DMS79 treated with DMSO at 0.1 percent for 48 hours (cell line): Measurements from ENCODE around the gene TTLL7.

Experiments used
- DNase-seq: peaks from one replicate; lab custom pipeline; 2025; lab: John Stamatoyannopoulos, UW

TTLL7 gene

DNA sequence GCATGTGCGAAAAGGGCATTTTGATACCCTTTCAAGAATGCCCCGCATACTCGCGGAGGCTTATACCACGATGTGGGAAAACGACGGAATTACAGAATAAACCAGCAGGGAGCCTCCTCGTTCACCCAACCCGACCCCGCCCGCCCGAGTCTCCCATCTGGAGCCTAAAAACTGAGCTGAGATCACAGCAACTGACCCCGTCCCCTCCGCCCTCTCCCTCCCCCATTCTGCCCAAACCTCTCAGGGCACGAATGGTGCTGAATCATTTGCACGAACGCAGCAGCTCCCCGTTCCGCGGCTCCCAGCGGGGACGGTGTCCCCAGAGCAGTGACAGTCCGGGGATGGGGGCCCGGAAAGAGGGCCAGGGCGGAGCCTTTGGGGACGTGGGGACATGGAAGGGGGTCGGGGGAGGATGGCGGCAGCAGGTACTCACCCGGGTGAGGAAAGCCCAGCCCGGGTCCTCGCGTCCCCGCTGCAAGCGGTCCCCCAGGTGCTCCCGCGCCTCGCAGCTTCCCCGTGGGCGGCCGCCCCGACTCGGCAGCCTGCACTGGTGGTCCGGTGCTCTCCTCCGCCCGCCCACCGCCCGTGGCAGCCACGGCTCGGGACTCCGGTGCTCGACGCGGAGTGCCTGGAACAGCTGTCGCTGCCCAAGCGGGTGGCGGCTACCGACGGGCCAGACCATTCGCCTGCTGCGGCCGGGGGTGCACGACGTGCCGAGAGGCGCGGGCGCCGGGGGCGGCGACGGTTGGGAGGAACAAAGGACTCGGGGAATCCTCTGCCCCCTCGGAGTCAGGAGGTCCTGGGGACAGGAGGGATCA is at the start of gene TTLL7:
Gene TTLL7, minus strand, starts transcription at position 635 of the 818 bp plus-strand sequence. CDS start 46,921 bp downstream, outside the sequence.
- DNase-seq, result no peak

DNA sequence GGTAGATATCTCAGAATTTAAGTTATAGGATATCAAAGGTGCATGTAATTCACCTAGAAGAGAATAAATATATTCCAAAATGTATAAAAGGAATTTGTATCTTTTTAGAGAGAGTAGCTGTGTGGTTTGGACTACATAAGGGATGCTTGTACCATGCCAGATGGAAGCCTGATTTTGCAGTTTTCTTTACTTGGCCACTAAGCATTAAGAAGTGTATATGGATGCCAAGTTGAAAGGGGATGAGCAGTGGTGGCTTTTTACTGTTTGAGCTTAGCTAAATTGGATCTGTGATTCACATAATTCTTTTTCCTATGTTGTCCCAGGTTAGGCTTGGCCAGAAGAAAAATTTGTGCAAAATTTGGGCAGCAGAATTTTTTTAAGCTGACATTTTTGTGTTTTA is 43.5 kb upstream of the TTLL7 start:
- no peak for DNase-seq

DNA sequence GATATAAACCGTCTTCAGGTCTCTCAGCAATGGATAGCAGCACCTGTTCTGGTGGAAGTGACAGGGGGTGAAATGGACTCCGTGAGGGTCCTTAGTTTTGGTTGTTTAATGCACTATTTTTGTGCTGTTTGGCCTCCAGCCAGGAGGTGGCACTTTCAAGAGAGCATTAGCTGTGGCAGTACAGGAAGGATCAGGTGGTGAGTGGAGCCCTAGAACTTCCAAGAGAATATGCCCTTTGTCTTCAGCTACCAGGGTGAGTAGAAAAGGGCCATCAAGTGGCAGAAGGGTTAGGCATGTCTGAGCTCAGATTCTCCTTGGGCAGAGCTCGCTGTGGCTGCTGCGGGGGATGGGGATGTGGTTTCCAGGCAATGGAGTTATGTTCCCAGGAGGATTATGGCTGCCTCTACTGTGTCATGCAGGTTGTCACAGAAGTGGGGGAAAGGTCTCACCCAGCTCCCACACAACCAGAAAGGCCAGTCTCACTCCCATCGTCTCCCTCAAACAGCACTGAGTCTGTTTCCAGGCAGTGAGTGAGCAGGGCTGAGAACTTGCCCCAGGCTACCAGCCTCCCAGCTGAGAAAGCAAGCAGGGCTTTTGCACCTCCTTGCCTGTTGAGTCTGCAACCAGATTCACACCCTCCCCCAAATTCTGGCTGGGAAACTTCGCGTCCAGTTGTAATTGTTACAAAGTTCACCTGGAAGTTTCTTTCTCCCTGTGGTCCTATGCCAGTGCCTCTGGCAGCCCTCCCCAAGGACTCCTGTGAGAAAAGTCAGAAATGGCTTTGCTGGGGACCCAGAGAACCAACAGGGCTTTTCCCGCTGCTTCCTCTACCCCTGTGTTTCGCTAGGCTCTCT is 39.1 kb upstream of the TTLL7 start:
- peak; percentile 6 for DNase-seq

DNA sequence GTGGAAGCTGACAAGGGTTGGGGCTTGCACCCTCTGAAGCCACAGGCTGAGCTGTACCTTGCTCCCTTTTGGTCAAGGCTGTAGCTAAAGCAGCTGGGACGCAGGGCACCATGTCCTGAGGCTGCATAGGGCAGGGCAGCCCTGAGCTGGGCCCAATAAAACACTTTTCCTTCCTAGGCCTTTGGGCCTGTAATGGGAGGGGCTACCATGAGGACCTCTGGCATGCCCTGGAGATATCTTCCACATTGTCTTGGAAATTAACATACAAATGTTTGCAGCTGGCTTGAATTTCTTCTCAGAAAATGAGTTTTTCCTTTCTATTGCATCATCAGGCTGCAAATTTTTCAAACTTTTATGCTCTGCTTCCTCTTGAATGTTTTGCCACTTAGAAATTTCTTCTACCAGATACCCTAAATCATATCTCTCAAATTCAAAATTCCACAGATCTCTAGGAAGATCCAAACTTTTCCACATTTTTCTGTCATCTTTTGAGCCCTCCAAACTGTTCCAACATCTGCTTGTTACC is 32.9 kb upstream of the TTLL7 start:
- no peak for DNase-seq

GRCh38 chr1:84027368-84027767 is 28.4 kb upstream of the TTLL7 start:
- DNase-seq, result no peak

- DNase-seq, result no peak
These were observed 27.0 kb upstream of the TTLL7 start for GRCh38 chr1:84025966-84026365.

- no peak for DNase-seq
These were observed 22.9 kb upstream of the TTLL7 start for GRCh38 chr1:84021822-84022221.

DNA sequence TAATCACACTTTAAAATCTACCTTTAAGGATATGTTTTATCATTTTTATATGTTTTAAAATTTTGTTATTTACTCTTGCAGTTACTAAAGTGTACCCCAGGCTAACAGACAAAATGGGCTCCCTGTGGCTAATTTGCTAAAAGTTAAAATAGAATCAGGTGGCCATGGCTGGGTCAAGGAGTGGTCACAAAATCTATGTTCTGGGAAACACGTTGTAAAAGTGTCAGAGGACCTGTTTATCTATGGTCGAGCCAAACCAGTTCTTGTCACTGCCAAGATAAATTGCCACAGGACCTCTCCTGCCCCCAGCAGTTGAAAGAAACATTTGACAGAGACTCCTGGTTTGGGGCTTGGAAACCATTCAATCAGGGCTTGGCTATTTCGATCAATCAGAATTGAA is 21.2 kb upstream of the TTLL7 start:
- DNase-seq, result no peak

GRCh38 chr1:84019217-84019616 is 20.3 kb upstream of the TTLL7 start:
- DNase-seq, result no peak

GRCh38 chr1:84013708-84014107 is 14.8 kb upstream of the TTLL7 start:
- DNase-seq, result no peak

DNA sequence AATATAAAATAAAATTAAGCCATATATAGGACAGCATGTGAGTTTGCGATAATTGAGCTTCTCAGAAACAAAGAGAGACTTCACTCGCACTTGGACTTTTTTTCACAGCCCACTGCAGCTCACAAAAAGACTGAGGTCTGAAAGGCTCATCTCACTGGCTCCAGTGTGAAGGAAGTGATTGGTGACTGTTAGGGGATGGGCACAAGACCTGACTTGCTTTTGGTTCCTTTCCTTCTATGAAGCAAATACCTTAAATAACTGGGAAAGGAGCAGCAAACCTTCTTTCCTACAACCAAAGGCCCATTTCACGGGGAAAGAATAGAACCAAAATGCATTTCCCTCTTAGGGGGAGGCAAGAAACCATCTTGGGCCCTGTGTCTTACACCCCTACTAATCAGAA is 13.1 kb upstream of the TTLL7 start:
- DNase-seq, result no peak

DNA sequence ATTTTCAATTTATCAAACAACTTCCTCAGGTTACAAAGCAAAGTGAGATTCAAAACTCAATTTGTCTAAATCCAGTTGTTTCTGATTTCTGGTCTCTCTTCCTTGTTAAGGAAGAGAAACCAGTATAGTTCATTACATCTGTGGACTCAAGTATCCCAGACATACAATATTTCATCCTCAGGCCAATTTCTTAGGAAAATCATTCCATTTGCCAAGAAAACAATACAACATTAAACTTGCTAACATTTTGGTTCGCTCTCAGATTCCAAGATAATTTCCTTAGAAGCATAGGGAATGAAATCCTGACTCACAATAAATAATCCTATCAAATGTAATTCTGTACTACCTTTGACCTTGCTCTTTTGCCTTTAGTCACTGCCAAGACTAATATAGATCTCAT is 11.2 kb upstream of the TTLL7 start:
- no peak for DNase-seq

- no peak for DNase-seq
These were observed 9.7 kb upstream of the TTLL7 start for GRCh38 chr1:84008631-84009030.

DNA sequence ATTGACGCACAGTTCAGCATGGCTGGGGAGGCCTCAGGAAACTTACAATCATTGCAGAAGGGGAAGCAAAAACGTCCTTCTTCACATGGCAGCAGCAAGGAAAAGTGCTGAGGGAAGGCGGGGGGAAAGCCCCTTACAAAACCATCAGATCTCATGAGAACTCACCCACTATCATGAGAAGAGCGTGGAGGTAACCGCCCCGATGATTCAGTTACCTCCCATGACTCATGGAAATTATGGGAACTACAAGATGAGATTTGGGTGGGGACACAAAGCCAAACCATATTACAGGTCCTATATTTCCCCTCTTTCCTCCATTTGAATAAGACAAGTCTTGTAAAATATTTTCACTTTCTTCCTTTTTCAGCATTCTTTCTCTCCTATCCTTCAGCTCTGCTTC is 7.7 kb upstream of the TTLL7 start:
- DNase-seq, result no peak

DNA sequence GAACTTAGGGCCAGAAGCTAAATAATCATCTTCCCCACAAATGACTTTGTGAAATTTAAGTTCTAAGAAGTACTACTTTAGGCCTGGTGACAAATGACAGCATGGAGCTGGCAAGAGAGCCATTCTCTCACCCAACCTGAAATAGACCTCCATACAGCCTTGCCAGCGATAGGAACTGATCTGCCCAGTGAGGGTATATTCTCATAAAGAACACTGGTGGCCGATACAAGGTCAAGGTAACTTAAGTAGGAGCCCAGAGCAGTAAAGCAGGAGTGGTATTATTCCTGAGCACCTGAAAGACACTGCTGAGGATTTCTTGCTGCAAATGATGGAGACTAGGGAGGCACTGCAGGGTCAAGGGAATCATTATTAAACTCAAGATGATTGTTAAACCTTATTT is 2.6 kb upstream of the TTLL7 start:
- DNase-seq, result no peak

DNA sequence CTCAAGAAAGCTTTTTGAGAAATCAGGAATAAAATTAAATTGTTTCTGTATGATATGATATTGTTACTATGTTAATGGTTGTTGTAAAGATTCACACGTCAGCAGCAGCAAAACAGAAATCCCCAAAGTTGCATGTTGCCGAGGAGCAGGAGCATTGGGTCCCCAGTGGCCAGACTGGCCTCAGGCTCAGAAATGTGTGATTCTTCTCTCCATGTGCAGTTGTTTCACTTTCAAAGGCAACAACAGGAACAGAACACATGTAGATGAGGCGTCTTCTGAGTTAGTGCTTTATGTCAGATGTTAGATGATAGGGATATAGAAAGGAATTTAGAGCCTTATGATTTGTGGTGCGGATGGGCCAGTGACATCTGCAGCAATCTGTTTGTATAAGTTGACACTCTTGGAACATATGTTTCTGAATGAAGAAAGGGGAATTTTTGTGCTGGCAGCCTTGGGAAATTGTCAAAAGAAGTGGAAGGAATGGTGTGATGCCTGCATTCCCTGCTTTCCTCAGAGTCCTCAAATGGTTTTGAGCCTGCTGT is 2.1 kb upstream of the TTLL7 start:
- DNase-seq, result no peak

GRCh38 chr1:84000196-84000885 is 1.4 kb upstream of the TTLL7 start:
- no peak for DNase-seq

GRCh38 chr1:83999316-83999819 is 436 bp upstream of the TTLL7 start:
- DNase-seq, result peak; percentile 85

DNA sequence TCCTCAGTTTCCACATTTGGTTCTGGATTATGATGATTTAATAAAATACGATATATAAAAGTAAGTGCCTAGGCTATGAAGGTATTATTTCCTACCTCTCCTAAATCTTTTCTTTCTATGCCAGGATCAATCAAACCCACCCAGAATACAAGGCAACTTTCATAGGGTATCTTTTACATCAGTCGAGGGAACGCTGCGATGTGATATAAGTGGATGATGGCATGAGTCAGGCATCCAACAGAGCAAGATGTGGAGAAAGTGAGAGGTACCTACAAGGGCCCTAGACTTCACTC is 781 bp downstream of the TTLL7 start:
- peak; percentile 58 for DNase-seq

DNA sequence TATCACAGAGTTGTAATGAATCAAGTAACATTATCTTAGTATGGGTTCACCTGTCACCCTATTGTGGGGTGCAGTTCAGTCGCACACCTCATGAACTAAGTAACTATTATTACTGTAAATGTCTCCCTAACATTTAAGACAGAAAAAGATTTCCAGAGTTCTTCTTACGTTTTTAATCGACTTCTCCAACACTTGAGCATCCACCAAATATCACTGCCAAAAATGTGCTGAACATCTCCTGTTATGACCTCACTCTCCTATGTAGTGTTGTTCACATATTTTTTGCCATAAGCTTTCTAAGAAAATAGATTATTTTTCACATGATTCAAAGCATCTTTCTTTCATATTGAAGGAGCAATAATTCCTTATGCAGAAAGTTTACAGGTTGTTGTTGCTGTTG is 1.3 kb downstream of the TTLL7 start:
- no peak for DNase-seq

DNA sequence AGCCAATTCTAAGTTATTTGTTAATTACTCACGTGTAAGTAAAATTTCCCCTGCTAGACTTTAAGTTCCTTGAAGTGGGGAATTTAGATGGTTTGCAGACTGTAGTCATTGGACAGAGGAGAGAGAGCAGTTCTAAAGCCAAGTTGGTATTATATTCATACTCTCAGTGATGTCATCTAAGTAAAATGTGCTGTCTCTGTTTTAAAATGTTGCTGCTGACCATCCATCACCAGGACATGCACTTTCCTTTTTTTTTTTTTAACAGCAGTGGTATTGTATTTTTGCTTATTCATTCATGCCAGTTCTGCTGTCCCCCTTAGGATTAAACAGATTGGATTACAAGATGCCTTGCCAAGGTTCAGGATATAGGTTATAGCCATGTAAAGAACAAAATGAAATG is 2.3 kb downstream of the TTLL7 start:
- DNase-seq, result no peak

- no peak for DNase-seq
These were observed 2.7 kb downstream of the TTLL7 start for GRCh38 chr1:83996191-83996590.
